ENCODE data around the gene RNF130. TPM values are rescaled to one million over a fixed set of nuclear protein-coding genes. Genes with fewer than 3 reads are reported as not detected.

Gene RNF130
- 35.6 to 45.4 TPM (median 44.7 TPM) in 5 replicates for total RNA-seq (2022; extraction: Qiagen RNA extraction)

GRCh38 chr5:180071531-180072255 lies at the start of gene RNF130:
TSS of gene RNF130 (minus strand) at chr5:180071759. CDS start at chr5:180071702, 57 bp downstream.

DNA sequence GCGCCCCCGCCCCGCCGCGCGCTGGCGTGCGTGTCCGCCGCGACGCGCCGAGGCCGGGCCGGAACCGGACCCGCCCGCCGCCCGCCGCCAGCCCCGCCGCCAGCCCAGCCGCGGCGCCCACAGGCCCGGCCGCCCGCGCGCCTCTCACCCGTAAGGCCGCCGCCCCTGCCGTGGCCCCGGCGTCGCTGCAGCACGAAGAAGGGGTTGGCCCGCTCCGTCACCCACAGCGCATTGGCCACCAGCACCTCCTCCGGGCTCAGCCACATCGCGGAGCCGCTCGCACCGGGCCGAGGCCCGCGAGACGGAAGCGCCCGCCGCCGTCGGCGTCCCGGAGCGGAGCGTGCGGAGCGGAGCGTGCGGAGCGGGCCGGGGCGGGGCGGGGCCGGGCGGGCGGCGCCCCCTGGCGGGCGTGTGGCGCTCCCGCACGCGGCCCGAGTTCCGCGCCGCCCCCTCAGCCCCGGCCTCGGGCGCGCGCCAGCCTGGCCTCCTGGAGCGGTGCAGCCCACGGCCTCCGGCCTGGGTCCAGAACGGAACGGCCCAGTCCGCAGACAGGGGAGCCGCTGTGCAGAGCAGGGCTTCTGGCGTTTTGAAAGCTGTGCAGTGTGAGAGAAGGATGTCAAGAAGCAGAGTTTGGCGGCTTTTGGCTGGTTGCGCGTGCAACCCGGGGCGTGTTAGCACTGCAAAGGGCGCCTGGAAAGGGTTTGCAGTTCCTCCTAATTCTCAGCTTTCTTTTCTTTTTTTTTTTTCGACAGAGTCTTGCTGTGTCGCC lies 163.8 kb downstream of the RNF130 start, which contains the start of gene TBC1D9B:
TSS of gene TBC1D9B (minus strand) at position 342 of the 769 bp plus-strand sequence. CDS start at position 266, 76 bp downstream.

Other genes with a start within 250 kb of the RNF130 start
- gene MRNIP, start 212.9 kb downstream of the RNF130 start, total RNA-seq (2022; extraction: Qiagen RNA extraction) = 17.0 to 21.1 TPM (median 19.3 TPM) in 5 replicates
- 60.0 to 66.0 TPM (median 63.4 TPM) in 5 replicates for gene TBC1D9B, start 163.9 kb downstream of the RNF130 start, total RNA-seq (2022; extraction: Qiagen RNA extraction)
- gene RASGEF1C, start 137.5 kb upstream of the RNF130 start, total RNA-seq (2022; extraction: Qiagen RNA extraction) = 0.08 to 0.20 TPM (median 0.11 TPM) in 5 replicates
- gene MAPK9, start 220.3 kb upstream of the RNF130 start, total RNA-seq (2022; extraction: Qiagen RNA extraction) = 28.9 to 35.7 TPM (median 34.8 TPM) in 5 replicates

All from A549 treated with Hydrocortisone at 1 μM for 4 hours (cell line).